DOHH2 (cell line): ENCODE measurements around the gene TARS3.

ENCODE experiments used
- CTCF ChIP-seq: fragments of 200-600 bp; sonication (generic); IDR thresholded peaks from one replicate; pipeline ENCODE4 v1.5.1; 2014; ENCODE audit warnings: antibody characterized with exemption, mild to moderate bottlenecking, low read depth, low read length; ENCODE audit not compliant: poor library complexity, severe bottlenecking
- EZH2phosphoT487 ChIP-seq: fragments of 200-600 bp; sonication (generic); IDR thresholded peaks from 2 replicates; pipeline ENCODE4 v1.6.1; 2017; ENCODE audit warnings: borderline replicate concordance, mild to moderate bottlenecking, antibody characterized with exemption, low read length, moderate library complexity, mixed read lengths

GRCh38 chr15:101686718-101687117, 37.6 kb downstream of the TARS3 start:
- TF ChIP-seq CTCF, result no peak
- no peak for TF ChIP-seq EZH2phosphoT487
